ENCODE results near the gene ACTR3. TPM values are rescaled to one million over a fixed set of nuclear protein-coding genes. Genes with fewer than 3 reads are reported as not detected.

The ACTR3 gene
- 81.5 and 81.8 TPM in 2 replicates for total RNA-seq

GRCh38 chr2:113889471-113890252 is at the start of gene ACTR3:
TSS of gene ACTR3 (plus strand) at chr2:113890089. CDS start at chr2:113890280, 191 bp downstream.

Other genes with a start within 250 kb of the ACTR3 start
- 43.6 and 47.8 TPM in 2 replicates for gene SLC35F5, start 133.4 kb upstream of the ACTR3 start, total RNA-seq

Measured in cardiac ventricle fibroblast (primary cell).